HG03175 (cell line): ENCODE results near the gene CNR1.

ENCODE experiments used
- ATAC-seq: cut with Tn5 transposase; IDR thresholded peaks from one replicate; pipeline ENCODE4 v1.9.1; 2021; ENCODE audit warnings: mild to moderate bottlenecking, moderate library complexity; ENCODE audit not compliant: unreplicated experiment

Gene CNR1

GRCh38 chr6:88144637-88145297, 21.4 kb downstream of the CNR1 start:
- no peak for ATAC-seq

GRCh38 chr6:88143421-88144157, 22.6 kb downstream of the CNR1 start:
- ATAC-seq, result no peak

GRCh38 chr6:88142297-88142668, 23.9 kb downstream of the CNR1 start:
- ATAC-seq, result no peak

- peak; percentile 96 for ATAC-seq
Measured at GRCh38 chr6:88141561-88142296, 24.4 kb downstream of the CNR1 start.

- no peak for ATAC-seq
Measured at GRCh38 chr6:88137915-88138314, 28.2 kb downstream of the CNR1 start.

GRCh38 chr6:88135578-88136114, 30.5 kb downstream of the CNR1 start:
- peak; percentile 85 for ATAC-seq

- ATAC-seq, result no peak
Measured at GRCh38 chr6:88134575-88134974, 31.6 kb downstream of the CNR1 start.

GRCh38 chr6:88133718-88134117, 32.4 kb downstream of the CNR1 start:
- ATAC-seq, result no peak

- ATAC-seq, result no peak
Measured at GRCh38 chr6:88124925-88125557, 41.1 kb downstream of the CNR1 start.

GRCh38 chr6:88120635-88121034, 45.5 kb downstream of the CNR1 start:
- no peak for ATAC-seq

GRCh38 chr6:88119769-88120168, 46.4 kb downstream of the CNR1 start:
- no peak for ATAC-seq

GRCh38 chr6:88116276-88116675, 49.9 kb downstream of the CNR1 start:
- no peak for ATAC-seq

GRCh38 chr6:88115307-88115706, 50.8 kb downstream of the CNR1 start:
- no peak for ATAC-seq

- no peak for ATAC-seq
Measured at GRCh38 chr6:88114838-88115237, 51.3 kb downstream of the CNR1 start.

- ATAC-seq, result no peak
Measured at GRCh38 chr6:88111991-88112390, 54.2 kb downstream of the CNR1 start.

GRCh38 chr6:88107241-88107640, 58.9 kb downstream of the CNR1 start:
- ATAC-seq, result no peak

- ATAC-seq, result no peak
Measured at GRCh38 chr6:88105741-88106340, 60.3 kb downstream of the CNR1 start.
